HG03521 (cell line): Measurements from ENCODE around the gene OR52N1.

Experiments used
- ATAC-seq: cut with Tn5 transposase; IDR thresholded peaks from one replicate; pipeline ENCODE4 v1.9.1; 2021; ENCODE audit warnings: mild to moderate bottlenecking, moderate library complexity; ENCODE audit not compliant: unreplicated experiment

The OR52N1 gene

DNA sequence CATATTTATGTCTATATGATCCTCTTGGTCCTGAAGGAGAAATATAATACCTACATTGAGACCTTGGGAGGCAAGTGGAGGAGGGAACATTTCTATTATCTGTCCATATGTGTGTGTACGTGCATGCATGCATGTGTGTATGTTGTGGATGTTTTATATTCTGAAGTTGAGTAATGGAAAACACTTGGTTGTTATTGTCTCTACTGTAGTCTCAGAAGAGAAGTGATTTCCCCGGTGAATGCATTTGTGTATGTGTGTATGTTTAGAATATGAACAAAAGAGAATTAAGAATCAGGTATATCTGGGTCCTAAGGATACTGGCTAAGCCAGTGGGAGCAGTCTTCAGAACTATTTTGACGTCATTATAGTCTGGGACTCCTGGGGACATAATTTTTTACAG lies at the start of gene OR52N1:
Gene OR52N1, minus strand, starts transcription at position 101 of the 400 bp plus-strand sequence. CDS start 2,449 bp downstream, outside the sequence.
- no peak for ATAC-seq

DNA sequence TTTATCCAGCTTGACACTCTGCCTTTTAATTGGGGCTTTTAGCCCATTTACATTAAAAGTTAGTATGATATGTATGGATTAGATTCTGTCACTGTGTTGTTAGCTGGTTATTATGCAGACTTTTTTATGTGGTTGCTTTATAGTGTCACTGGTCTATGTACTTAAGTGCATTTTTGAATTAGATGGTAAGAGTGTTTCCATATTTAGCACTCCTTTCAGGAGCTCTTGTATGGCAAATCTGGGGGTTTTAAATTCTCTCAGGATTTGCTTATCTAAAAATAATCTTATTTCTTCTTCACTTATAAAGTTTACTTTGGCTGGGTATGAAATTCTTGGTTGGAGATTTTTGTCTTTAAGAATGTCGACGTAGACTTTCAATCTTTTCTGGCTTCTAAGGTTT lies 46.6 kb upstream of the OR52N1 start:
- no peak for ATAC-seq

- no peak for ATAC-seq
These were observed 42.4 kb upstream of the OR52N1 start for GRCh38 chr11:5833446-5833845.

DNA sequence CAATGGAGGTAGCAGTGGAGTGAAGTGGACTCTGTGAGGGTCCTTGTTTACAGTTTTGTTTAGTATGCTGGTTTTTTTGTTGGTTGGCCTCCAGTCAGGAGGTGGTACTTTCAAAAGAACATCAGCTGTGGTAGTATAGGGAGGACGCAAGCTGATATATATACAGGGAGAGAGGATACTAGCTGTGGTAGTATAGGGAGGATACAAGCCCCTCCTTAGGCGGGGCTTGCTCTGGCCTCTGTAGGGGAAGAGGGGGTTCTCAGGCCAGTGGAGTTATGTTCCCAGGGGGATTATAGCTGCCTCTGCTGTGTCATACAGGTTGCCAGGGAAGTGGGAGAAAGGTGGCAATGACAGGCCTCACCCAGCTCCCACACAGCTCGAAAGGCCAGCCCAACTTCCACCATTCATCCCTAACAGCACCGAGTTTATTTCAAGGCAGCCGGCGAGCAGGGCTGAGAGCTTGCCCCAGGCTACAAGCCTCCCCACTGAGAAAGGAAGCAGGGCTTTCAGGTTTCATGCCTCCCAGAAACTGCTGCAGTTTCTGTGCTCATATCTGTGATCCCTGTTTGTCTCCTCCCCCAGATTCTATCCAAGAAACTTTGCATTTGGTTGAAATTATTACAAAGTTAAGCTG lies 40.2 kb upstream of the OR52N1 start:
- no peak for ATAC-seq

DNA sequence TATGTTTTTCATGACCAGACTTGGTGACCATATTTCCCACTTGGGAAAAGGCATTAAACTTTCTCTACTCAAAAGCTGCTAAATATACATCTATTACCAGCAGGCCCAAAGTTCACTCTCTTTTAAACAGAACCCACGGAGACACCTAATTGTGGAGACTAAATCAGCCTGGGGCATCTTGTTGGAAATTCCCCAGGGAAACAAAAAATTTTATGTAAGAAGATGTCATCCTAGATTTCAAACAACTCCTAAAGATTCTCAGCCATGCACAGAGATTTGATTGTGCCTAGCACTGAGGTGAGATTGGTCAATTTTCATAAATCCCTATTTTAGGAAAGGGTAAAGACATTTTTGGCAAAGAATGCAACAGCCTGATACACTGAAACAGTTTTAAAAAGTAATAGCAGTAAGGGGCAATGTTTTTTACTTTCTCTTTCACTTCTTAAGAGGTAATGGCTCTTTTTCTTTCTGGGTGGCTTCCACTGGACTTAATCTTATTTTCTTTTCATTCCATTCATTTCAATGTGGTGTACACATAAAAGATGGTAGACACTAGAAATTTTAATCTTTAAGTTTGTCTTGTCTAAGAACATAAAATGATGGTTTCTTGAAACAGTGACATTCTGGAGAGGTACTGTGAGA lies 27.3 kb upstream of the OR52N1 start:
- peak; percentile 58 for ATAC-seq

- no peak for ATAC-seq
These were observed 24.5 kb upstream of the OR52N1 start for GRCh38 chr11:5815534-5815933.

GRCh38 chr11:5809905-5810795 lies 19.1 kb upstream of the OR52N1 start:
- no peak for ATAC-seq

DNA sequence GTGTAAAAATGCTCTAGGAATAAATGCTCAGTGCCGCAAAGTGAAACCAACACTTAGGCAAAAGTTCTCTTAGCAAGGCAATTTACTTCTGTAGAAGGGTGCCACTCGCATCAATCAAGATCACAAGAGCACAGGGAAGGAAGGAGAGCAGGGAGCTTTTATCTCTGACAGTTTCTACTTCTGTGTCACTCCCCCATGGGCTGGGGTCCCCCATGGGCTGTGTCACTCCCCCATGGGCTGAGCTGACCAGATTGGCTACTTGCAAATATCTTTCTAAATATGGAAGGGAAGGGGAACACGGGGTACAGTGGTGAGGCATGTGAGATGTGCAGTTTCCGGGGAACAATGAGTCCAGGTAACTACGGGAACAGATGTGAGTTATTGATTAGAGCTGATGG lies 18.1 kb upstream of the OR52N1 start:
- ATAC-seq, result peak; percentile 29

- ATAC-seq, result peak; percentile 90
These were observed 17.5 kb upstream of the OR52N1 start, which contains the start of gene OR52N2 for GRCh38 chr11:5808500-5809121. Gene OR52N2, plus strand, starts transcription at chr11:5808924. Its CDS starts 11,412 bp downstream, at chr11:5820336.

GRCh38 chr11:5807580-5807979 lies 16.5 kb upstream of the OR52N1 start:
- ATAC-seq, result no peak

GRCh38 chr11:5803982-5804381 lies 12.9 kb upstream of the OR52N1 start:
- ATAC-seq, result no peak

DNA sequence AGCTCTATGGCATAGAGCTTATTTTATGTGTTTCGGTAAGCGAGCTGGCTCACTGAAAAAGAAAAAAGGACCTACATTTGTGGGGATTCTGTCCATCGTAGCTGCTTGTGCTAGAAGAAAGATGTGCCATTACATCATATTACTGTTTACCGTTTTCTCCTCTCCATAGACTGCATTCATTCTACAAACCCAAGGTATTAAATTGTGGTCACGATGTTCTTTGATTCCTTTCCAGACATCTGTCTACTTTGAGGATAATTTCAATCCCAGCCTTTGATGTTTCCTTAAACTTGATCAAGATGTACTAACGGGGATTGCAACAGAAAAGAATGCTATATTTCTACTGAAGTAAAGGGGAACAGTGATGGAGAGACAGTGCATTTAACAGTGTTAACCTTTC lies 5.5 kb upstream of the OR52N1 start:
- no peak for ATAC-seq

DNA sequence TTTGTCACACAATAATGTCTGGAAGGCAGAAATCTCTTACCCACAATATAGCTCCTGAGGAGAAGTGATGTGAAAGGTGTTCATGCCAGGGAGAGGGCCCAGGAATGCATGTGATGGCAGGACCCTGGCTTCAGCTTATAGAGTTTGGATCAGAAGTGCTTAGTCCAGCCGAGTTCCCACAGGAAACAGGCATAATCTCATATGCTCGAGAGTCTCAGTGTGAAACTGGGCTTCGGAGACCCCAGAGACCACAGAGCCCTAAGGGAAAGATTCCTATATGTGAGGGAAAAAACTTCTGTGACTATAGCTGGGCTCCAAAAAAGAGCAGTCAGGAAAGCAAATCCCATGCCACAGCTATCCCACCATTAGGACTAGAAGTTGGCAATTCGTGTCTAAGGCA lies 7.8 kb downstream of the OR52N1 start, which contains the start of gene OR52N5:
Gene OR52N5, minus strand, starts transcription at position 101 of the 400 bp plus-strand sequence. CDS start 4,721 bp downstream, outside the sequence.
- ATAC-seq, result no peak

DNA sequence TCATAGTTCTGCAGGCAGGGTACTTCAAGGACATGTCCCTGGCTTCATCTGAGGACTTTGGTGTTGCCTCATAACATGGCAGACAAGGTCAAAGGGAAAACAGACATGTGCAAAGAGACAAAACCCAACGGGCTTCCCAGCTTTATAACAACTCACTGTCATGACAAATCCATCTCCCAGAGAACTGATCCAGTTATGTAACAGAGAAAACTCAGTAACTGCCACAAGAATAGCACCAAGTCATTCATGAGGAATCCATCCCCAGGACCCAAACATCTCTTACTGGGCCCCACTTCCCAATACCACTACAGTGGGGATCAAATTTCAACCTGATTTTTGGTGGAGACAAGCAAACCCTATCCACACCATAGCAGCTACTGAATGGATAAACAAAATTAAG lies 24.0 kb downstream of the OR52N1 start:
- no peak for ATAC-seq

DNA sequence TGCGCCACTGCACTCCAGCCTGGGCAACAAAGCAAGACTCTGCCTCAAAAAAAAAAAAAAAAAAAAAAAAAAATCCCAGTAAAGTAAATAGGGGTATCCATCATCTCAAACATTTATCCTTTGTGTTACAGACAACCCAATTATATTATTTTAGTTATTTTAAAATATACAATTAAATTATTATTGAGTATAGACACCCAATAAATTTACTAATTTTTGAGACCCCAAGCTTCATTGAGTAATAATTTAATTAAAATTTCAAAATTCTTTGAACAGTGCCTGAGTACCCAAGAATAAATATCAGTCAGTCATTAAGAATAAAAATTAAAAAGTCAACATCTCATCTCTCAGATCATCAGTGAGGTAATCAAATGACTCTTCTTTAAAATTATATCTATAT lies 37.1 kb downstream of the OR52N1 start, which contains the start of gene OR52N4:
Gene OR52N4, plus strand, starts transcription at position 301 of the 400 bp plus-strand sequence. CDS start 498 bp downstream, outside the sequence.
- ATAC-seq, result no peak

DNA sequence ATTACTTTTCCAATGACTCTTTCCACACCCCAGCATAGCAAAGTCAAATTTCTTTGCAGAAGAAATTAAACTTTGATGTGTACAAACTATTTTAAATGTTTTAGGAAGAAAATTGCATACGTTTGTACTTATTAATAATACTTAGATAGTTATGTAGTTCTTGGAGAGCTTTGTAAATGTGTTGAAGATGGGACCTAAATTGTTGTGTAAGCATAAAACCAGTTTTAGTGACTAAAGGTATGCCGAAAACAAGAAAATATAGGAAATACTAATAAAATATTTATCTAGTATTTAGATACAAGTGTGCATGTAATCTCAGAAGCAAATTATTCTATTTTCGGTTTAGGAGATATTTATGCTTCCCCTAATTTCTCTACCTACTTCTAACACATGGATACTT lies 41.2 kb downstream of the OR52N1 start:
- ATAC-seq, result no peak

DNA sequence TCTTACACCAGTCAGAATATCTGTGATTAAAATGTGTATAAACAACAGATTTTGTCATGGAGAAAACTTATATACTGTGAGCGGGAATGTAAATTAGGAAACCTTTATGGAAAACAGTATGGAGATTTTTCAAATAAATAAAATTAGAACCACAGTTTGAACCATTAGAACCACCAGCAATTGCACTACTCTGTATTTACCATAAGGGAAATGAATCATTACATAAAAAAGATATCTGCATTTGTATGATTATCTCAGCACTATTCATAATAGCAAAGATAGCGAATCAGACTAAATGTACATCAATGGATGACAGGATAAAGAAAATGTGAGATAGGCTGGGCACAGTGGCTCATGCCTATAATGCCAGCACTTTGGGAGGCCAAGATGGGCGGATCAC lies 44.5 kb downstream of the OR52N1 start:
- ATAC-seq, result no peak

GRCh38 chr11:5738431-5738830 lies 52.6 kb downstream of the OR52N1 start:
- ATAC-seq, result no peak

DNA sequence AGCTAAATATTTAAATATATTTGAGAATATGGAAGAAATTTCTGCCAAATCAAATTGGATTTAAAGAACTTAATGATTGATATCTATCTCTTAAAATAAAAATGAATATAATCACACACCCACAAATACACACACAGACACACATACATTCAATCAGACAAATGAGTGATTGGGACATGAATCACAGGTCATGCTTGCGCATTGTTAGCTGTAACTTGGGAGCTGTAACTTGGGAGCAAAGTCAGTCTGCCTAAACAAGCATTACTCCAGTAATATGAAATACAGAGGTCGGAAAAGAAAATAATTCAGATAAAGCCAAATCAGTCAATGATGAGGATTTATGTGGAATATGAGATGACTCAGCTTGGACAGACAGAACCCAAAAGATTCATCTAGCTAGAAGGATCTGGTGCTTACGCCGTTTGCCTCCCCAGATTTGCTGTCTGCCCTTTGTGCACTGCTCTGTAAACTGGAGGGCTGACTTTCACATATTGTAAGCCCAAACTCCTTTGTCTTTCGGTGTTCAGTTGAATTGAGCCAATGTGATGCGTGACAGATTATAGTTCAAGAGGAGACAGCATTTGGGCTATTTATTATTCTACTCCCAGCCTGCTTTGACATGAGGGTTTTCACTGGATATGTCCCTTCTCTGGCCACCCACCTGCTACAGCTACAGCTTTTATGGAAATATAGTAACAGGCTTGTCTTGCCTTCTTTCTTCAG lies 53.2 kb downstream of the OR52N1 start:
- ATAC-seq, result no peak

DNA sequence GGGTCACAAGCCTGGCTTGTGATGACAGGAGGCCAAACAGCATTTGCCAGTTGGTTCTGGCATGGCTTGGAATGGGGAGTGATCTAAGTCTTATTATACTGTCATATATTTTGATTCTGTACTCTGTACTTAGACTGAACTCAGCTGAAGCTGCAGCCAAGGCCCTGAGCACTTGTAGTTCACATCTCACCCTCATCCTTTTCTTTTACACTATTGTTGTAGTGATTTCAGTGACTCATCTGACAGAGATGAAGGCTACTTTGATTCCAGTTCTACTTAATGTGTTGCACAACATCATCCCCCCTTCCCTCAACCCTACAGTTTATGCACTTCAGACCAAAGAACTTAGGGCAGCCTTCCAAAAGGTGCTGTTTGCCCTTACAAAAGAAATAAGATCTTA lies 54.0 kb downstream of the OR52N1 start:
- ATAC-seq, result no peak
